ENCODE results near the gene ALPK3. TPM values are rescaled to one million over a fixed set of nuclear protein-coding genes. Genes with fewer than 3 reads are reported as not detected.

ALPK3 gene
- total RNA-seq, 1 experiment from 2014 or later: 2.0 TPM

DNA sequence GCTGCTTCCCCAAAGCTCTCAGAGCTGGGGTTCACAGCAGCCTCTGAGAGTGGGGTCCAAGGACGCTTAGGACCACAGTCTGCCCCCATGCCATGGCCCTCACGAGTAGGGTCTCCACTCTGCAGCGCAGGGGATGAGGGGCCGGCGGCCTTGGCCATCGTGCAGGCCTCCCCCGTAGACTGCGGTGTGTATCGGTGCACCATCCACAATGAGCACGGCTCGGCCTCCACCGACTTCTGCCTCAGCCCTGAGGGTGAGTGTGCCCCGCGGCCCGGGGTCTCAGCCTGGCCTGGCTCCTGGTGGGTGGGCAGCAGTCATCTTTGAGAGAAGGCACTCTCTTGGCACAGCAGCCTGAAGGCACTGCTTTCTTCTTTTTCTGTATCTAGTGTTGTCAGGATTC, 42.5 kb downstream of the ALPK3 start:
- no peaks in the 10 kb centered on the region for H3K9me3 ChIP-seq (ENCODE audit: control insufficient read depth in 1 of 2, insufficient read depth in 1 of 2, low read depth in 1 of 2, low read length in 2 of 2)
- H3K9me2 ChIP-seq (ENCODE audit: insufficient read depth): no peaks in the 10 kb centered on the region
- peaks cover 29 to 33% of the 10 kb centered on the region in 2 experiments for H3K4me1 ChIP-seq (ENCODE audit: control insufficient read depth in 1 of 2, insufficient read depth in 2 of 2, low read length in 2 of 2)
- TSS peak; percentile 74 for BruUV-seq (replicated peaks)
- peak overlapping the region; percentile 55 for H3K27ac ChIP-seq (ENCODE audit: low read depth, low read length)
- peak overlapping the region in 1 of 2 experiments; percentile 41; a peak in 1 of 4 replicates for H3K4me3 ChIP-seq (replicated peaks in 1 of 2; ENCODE audit: low read depth in 1 of 2, low read length in 2 of 2)
- no peak for TF ChIP-seq SP1 (IDR thresholded peaks at IDR 0.05; ENCODE audit: low read depth)
- no peak for TF ChIP-seq ELF1 (IDR thresholded peaks at IDR 0.05; ENCODE audit: borderline replicate concordance, low read depth)
- no peak for TF ChIP-seq POLR2AphosphoS5 (IDR thresholded peaks at IDR 0.05; ENCODE audit: low read depth, low read length)
- TF ChIP-seq SIN3A (IDR thresholded peaks at IDR 0.05; ENCODE audit: low read depth): no peak
- TF ChIP-seq FOSL1 (IDR thresholded peaks at IDR 0.05; ENCODE audit: low read depth): no peak
- no peak for DNase-seq (ENCODE audit: low read depth, low spot score)
- no peaks in the 10 kb centered on the region for H3K79me2 ChIP-seq (ENCODE audit: insufficient read depth, low read length)
- H3K27me3 ChIP-seq (ENCODE audit: insufficient read depth, low read length): no peaks in the 10 kb centered on the region
- peak overlapping the region; percentile 41; the same call in 1 of the 2 replicates for H3K9ac ChIP-seq (ENCODE audit: low read length)
- intact Hi-C loops (cut with micrococcal nuclease): no loop called here
- no peaks in the 10 kb centered on the region for H3K36me3 ChIP-seq (ENCODE audit: control insufficient read depth in 1 of 2, insufficient read depth in 2 of 2, low read length in 2 of 2)
- no peak overlapping the region for H2AFZ ChIP-seq (ENCODE audit: low read depth, low read length, poor library complexity, severe bottlenecking)
- POLR2A ChIA-PET: no interaction called here
- peak overlapping the region; percentile 74 for H3K4me2 ChIP-seq (ENCODE audit: low read length)
- peak; percentile 20 for ATAC-seq
- RAD21 ChIA-PET (ENCODE audit: low non-redundant PET in 1 of 2, low total read pairs in 2 of 2, uncharacterized antibody in 2 of 2, unreplicated experiment in 2 of 2): no interaction called here
- H4K20me1 ChIP-seq (ENCODE audit: insufficient read depth): no peaks in the 10 kb centered on the region
- CTCF ChIA-PET: interaction anchor here (1.3 to 1.5 kb wide), 2 partner anchors 10 to 19 kb away, joined by 3 read pairs; no protein-coding TSS in a partner anchor

GRCh38 chr15:84861781-84862180, 44.6 kb downstream of the ALPK3 start:
- CTCF ChIA-PET: no interaction called here
- no peaks in the 10 kb centered on the region for H3K79me2 ChIP-seq (ENCODE audit: insufficient read depth, low read length)
- no peak overlapping the region for H3K4me3 ChIP-seq (replicated peaks in 1 of 2; ENCODE audit: low read depth in 1 of 2, low read length in 2 of 2)
- POLR2A ChIA-PET: no interaction called here
- no peak overlapping the region for H3K4me2 ChIP-seq (ENCODE audit: low read length)
- TF ChIP-seq YY1 (IDR thresholded peaks at IDR 0.05; ENCODE audit: extremely low read depth, insufficient replicate concordance, low read depth, low read length): no peak
- no peak for TF ChIP-seq POLR2A (IDR thresholded peaks at IDR 0.05; ENCODE audit: borderline replicate concordance, extremely low read depth, insufficient read depth, insufficient read length)
- TF ChIP-seq ATF3 (IDR thresholded peaks at IDR 0.05): no peak
- TF ChIP-seq POLR2AphosphoS5 (IDR thresholded peaks at IDR 0.05; ENCODE audit: low read depth, low read length): no peak
- TF ChIP-seq TCF7L2 (IDR thresholded peaks at IDR 0.05; ENCODE audit: borderline replicate concordance, extremely low read depth, insufficient read depth, insufficient read length): no peak
- TF ChIP-seq ELF1 (IDR thresholded peaks at IDR 0.05; ENCODE audit: borderline replicate concordance, low read depth): no peak
- TF ChIP-seq ZNF274 (IDR thresholded peaks at IDR 0.05; ENCODE audit: low read depth, low read length): no peak
- no peak for TF ChIP-seq FOSL1 (IDR thresholded peaks at IDR 0.05; ENCODE audit: low read depth)
- no peak for TF ChIP-seq SIN3A (IDR thresholded peaks at IDR 0.05; ENCODE audit: low read depth)
- TF ChIP-seq EZH2phosphoT487 (IDR thresholded peaks at IDR 0.05; ENCODE audit: borderline replicate concordance): no peak
- TF ChIP-seq JUND (IDR thresholded peaks at IDR 0.05): no peak
- TF ChIP-seq REST (IDR thresholded peaks at IDR 0.05; ENCODE audit: low read depth): no peak
- TF ChIP-seq MAX (IDR thresholded peaks at IDR 0.05): no peak
- no peak for TF ChIP-seq SRF (IDR thresholded peaks at IDR 0.05; ENCODE audit: low read depth)
- TF ChIP-seq EGR1 (IDR thresholded peaks at IDR 0.05; ENCODE audit: low read depth): no peak
- no peak for TF ChIP-seq CBX3 (IDR thresholded peaks at IDR 0.05; ENCODE audit: low read depth)
- no peak for TF ChIP-seq ZFX (IDR thresholded peaks at IDR 0.05)
- H2AFZ ChIP-seq (ENCODE audit: low read depth, low read length, poor library complexity, severe bottlenecking): no peak overlapping the region
- H4K20me1 ChIP-seq (ENCODE audit: insufficient read depth): no peaks in the 10 kb centered on the region
- H3K36me3 ChIP-seq (ENCODE audit: control insufficient read depth in 1 of 2, insufficient read depth in 2 of 2, low read length in 2 of 2): no peaks in the 10 kb centered on the region
- no peak overlapping the region for H3K27ac ChIP-seq (ENCODE audit: low read depth, low read length)
- DNase-seq (ENCODE audit: low read depth, low spot score): no peak
- RAD21 ChIA-PET (ENCODE audit: low non-redundant PET in 1 of 2, low total read pairs in 2 of 2, uncharacterized antibody in 2 of 2, unreplicated experiment in 2 of 2): no interaction called here
- H3K9me2 ChIP-seq (ENCODE audit: insufficient read depth): no peaks in the 10 kb centered on the region
- H3K4me1 ChIP-seq (ENCODE audit: control insufficient read depth in 1 of 2, insufficient read depth in 2 of 2, low read length in 2 of 2): peaks cover 29 to 33% of the 10 kb centered on the region in 2 experiments
- BruUV-seq (replicated peaks): no TSS peak
- intact Hi-C loops (cut with micrococcal nuclease): no loop called here
- H3K27me3 ChIP-seq (ENCODE audit: insufficient read depth, low read length): no peaks in the 10 kb centered on the region
- no peaks in the 10 kb centered on the region for H3K9me3 ChIP-seq (ENCODE audit: control insufficient read depth in 1 of 2, insufficient read depth in 1 of 2, low read depth in 1 of 2, low read length in 2 of 2)
- no peak overlapping the region for H3K9ac ChIP-seq (ENCODE audit: low read length)
- ATAC-seq: no peak
